WTC11 (cell line): ENCODE results near the gene EXOC4. TPM values are rescaled to one million over a fixed set of nuclear protein-coding genes. Genes with fewer than 3 reads are reported as not detected.
A peak's percentile ranks its signal among the peaks of the same experiment; 100 is the strongest.

Experiments
- ATAC-seq: fragments of 200-7000 bp; cut with Tn5 transposase; 2 replicates; pipeline ENCODE4 v1.10.0; 2021; ENCODE audit warnings: mild to moderate bottlenecking, moderate library complexity
- CTCF ChIA-PET: fragments of 300-600 bp; sonication (Branson Sonifier 250); formaldehyde crosslinking; loops from one replicate; lab custom pipeline; 2021; ENCODE audit warnings: antibody characterized with exemption; lab: Charles Lee
- POLR2A ChIA-PET: fragments of 350-600 bp; sonication (Branson Sonifier 250); formaldehyde crosslinking; loops from one replicate; lab custom pipeline; 2021; ENCODE audit warnings: antibody characterized with exemption; lab: Charles Lee
- DNase-seq: peaks from one replicate; pipeline ENCODE4 v3.0.0; 2021; ENCODE audit warnings: low spot score
- H3K27ac Mint-ChIP-seq: 2 replicates; pipeline ENCODE4 v1.8.0; 2021; ENCODE audit warnings: mixed read lengths
- H3K27me3 Mint-ChIP-seq: 2 replicates; pipeline ENCODE4 v1.8.0; 2021; ENCODE audit warnings: low read depth, mild to moderate bottlenecking, moderate library complexity, mixed read lengths
- H3K36me3 Mint-ChIP-seq: 2 replicates; pipeline ENCODE4 v1.8.0; 2021; ENCODE audit warnings: mixed read lengths
- H3K4me1 Mint-ChIP-seq: 2 replicates; pipeline ENCODE4 v1.8.0; 2022; ENCODE audit warnings: mixed read lengths
- H3K4me3 Mint-ChIP-seq: 2 replicates; pipeline ENCODE4 v1.8.0; 2021; ENCODE audit warnings: mild to moderate bottlenecking, moderate library complexity, mixed read lengths
- H3K9me3 Mint-ChIP-seq: 2 replicates; pipeline ENCODE4 v1.8.0; 2021; ENCODE audit warnings: mixed read lengths
- CREM ChIP-seq: sonication (generic); formaldehyde crosslinking; IDR thresholded peaks from 2 replicates; pipeline ENCODE4 v1.8.1; 2022; ENCODE audit warnings: mild to moderate bottlenecking, missing genetic modification reagents, moderate library complexity
- ETV6 ChIP-seq: sonication (generic); formaldehyde crosslinking; IDR thresholded peaks from 2 replicates; pipeline ENCODE4 v1.8.1; 2022; ENCODE audit warnings: mild to moderate bottlenecking, missing genetic modification reagents
- MXD4 ChIP-seq: fragments of 250-450 bp; sonication (Bioruptor Pico); IDR thresholded peaks from 2 replicates; pipeline ENCODE4 v1.8.0; 2021; ENCODE audit warnings: mild to moderate bottlenecking, moderate library complexity, borderline replicate concordance
- MYBL2 ChIP-seq: sonication (generic); formaldehyde crosslinking; IDR thresholded peaks from 2 replicates; pipeline ENCODE4 v1.8.1; 2023; ENCODE audit warnings: mild to moderate bottlenecking, moderate library complexity, missing genetic modification reagents
- NR2C2 ChIP-seq: sonication (generic); formaldehyde crosslinking; IDR thresholded peaks from 2 replicates; pipeline ENCODE4 v1.8.0; 2022; ENCODE audit warnings: mild to moderate bottlenecking, missing genetic modification reagents
- NR3C1 ChIP-seq: sonication (generic); formaldehyde crosslinking; conservative IDR thresholded peaks from 2 replicates; pipeline ENCODE4 v1.8.1; 2023; ENCODE audit warnings: low read depth, mild to moderate bottlenecking, missing genetic modification reagents
- RELA ChIP-seq: sonication (generic); formaldehyde crosslinking; IDR thresholded peaks from 2 replicates; pipeline ENCODE4 v1.8.1; 2022; ENCODE audit warnings: missing genetic modification reagents, mild to moderate bottlenecking, borderline replicate concordance
- TEAD4 ChIP-seq: sonication (generic); formaldehyde crosslinking; IDR thresholded peaks from 2 replicates; pipeline ENCODE4 v1.8.0; 2022; ENCODE audit warnings: mild to moderate bottlenecking, missing genetic modification reagents
- ZNF138 ChIP-seq: sonication (generic); formaldehyde crosslinking; conservative IDR thresholded peaks from 2 replicates; pipeline ENCODE4 v1.8.1; 2022; ENCODE audit warnings: mild to moderate bottlenecking, moderate library complexity, missing genetic modification reagents
- ZNF263 ChIP-seq: sonication (generic); formaldehyde crosslinking; IDR thresholded peaks from 2 replicates; pipeline ENCODE4 v1.8.1; 2022; ENCODE audit warnings: low read depth, mild to moderate bottlenecking, moderate library complexity, missing genetic modification reagents
- ZNF317 ChIP-seq: sonication (generic); formaldehyde crosslinking; IDR thresholded peaks from 2 replicates; pipeline ENCODE4 v1.8.1; 2023; ENCODE audit warnings: low read depth, mild to moderate bottlenecking, moderate library complexity, missing genetic modification reagents, borderline replicate concordance
- total RNA-seq: library from RNA; stranded (reverse); gene quantifications from 3 replicates; pipeline ENCODE4 v1.2.3, GENCODE V29; 2021
- TF ChIP-seq, protein P1 (sequence below): sonication (generic); formaldehyde crosslinking; IDR thresholded peaks from 2 replicates; pipeline ENCODE4 v1.8.1; 2023; ENCODE audit warnings: mild to moderate bottlenecking, missing genetic modification reagents, moderate library complexity
- TF ChIP-seq, protein P2 (sequence below): fragments of 250-450 bp; sonication (Bioruptor Pico); IDR thresholded peaks from 2 replicates; pipeline ENCODE4 v1.9.0; 2021; ENCODE audit warnings: moderate library complexity, mild to moderate bottlenecking, inconsistent platforms, borderline replicate concordance
- TF ChIP-seq, protein P3 (sequence below): sonication (generic); formaldehyde crosslinking; IDR thresholded peaks from 2 replicates; pipeline ENCODE4 v1.8.1; 2022; ENCODE audit warnings: low read depth, mild to moderate bottlenecking, moderate library complexity, missing genetic modification reagents, borderline replicate concordance
- TF ChIP-seq, protein P4 (sequence below): sonication (generic); formaldehyde crosslinking; IDR thresholded peaks from 2 replicates; pipeline ENCODE4 v1.8.1; 2023; ENCODE audit warnings: mild to moderate bottlenecking, missing genetic modification reagents
- TF ChIP-seq, protein P5 (sequence below): sonication (generic); formaldehyde crosslinking; IDR thresholded peaks from 2 replicates; pipeline ENCODE4 v1.8.1; 2023; ENCODE audit warnings: mild to moderate bottlenecking, missing genetic modification reagents, moderate library complexity
- TF ChIP-seq, protein P6 (sequence below): sonication (generic); formaldehyde crosslinking; IDR thresholded peaks from 2 replicates; pipeline ENCODE4 v1.8.0; 2023; ENCODE audit warnings: mild to moderate bottlenecking, missing genetic modification reagents
- TF ChIP-seq, protein P7 (sequence below): sonication (generic); formaldehyde crosslinking; IDR thresholded peaks from 2 replicates; pipeline ENCODE4 v1.8.1; 2022; ENCODE audit warnings: low read depth, missing genetic modification reagents, borderline replicate concordance
- TF ChIP-seq, protein P8 (sequence below): fragments of 200-600 bp; IDR thresholded peaks from 2 replicates; pipeline ENCODE4 v1.8.0; 2022; ENCODE audit warnings: antibody characterized with exemption

The EXOC4 gene
- total RNA-seq, 1 experiment from 2014 or later, result 62.0 TPM

DNA sequence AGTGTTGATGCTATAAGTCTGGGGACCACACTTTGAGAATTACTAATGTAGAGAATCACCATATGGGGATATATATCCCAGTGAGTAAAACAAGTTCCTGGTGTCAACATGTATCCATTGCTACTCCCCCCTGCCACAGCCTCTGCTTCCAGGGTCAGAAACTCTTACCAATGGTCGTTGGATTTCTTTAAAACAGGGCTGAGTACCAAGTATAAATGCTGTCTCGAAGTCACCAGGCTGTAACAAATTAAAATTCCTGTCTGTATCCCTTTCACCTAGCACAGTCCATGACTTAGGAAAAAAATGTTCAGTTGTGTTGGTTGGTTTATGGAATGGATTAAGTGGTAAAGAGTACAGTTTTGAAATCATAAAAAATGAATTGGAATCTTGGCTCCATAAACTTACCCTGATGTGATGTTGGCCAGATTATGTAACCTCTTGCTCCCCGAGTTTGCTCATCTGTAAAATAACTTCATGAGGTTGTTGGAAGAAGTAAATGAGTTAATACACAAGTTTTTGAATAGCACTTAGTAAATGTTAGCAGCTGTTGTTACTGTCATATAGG is 510.3 kb downstream of the EXOC4 start (continued):
- TF ChIP-seq, protein P1, sequence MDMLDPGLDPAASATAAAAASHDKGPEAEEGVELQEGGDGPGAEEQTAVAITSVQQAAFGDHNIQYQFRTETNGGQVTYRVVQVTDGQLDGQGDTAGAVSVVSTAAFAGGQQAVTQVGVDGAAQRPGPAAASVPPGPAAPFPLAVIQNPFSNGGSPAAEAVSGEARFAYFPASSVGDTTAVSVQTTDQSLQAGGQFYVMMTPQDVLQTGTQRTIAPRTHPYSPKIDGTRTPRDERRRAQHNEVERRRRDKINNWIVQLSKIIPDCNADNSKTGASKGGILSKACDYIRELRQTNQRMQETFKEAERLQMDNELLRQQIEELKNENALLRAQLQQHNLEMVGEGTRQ (CRISPR knock-in tag), result no peak
- TF ChIP-seq, protein P2, sequence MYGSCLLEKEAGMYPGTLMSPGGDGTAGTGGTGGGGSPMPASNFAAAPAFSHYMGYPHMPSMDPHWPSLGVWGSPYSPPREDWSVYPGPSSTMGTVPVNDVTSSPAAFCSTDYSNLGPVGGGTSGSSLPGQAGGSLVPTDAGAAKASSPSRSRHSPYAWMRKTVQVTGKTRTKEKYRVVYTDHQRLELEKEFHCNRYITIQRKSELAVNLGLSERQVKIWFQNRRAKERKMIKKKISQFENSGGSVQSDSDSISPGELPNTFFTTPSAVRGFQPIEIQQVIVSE (CRISPR knock-in tag), result no peak

DNA sequence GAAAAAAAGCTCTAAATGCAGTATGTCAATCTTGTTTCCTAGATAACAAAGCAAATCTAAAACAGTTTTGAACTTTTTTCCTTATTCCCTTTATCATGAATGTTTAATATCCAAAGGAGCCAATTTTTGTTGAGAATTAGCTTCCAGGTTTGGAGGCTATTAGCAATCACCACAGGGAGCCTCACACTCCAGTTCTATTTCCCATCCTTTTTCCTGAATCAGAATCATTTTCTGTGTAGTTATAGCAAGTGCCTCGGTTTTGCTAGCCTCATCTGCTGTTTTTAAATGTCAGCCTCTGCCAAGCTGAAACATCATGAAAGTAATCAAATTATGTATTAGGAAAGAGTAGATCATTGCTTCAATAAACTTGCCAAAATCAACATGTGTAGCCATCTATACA is 516.8 kb downstream of the EXOC4 start:
- ATAC-seq (no peak), DNase-seq (no peak)
- Mint-ChIP-seq H3K4me3 (no peak overlapping the region), H3K9me3 (no peaks in the 10 kb centered on the region), H3K27me3 (no peaks in the 10 kb centered on the region), H3K36me3 (no peaks in the 10 kb centered on the region), H3K27ac (no peak overlapping the region), H3K4me1 (peaks cover 39% of the 10 kb centered on the region)
- ChIA-PET CTCF (interaction anchor here (1.7 kb wide), 1 partner anchor 372 kb away, joined by 4 read pairs; no protein-coding TSS in a partner anchor), POLR2A (no interaction called here)
- TF ChIP-seq ETV6 (CRISPR knock-in tag), result no peak

DNA sequence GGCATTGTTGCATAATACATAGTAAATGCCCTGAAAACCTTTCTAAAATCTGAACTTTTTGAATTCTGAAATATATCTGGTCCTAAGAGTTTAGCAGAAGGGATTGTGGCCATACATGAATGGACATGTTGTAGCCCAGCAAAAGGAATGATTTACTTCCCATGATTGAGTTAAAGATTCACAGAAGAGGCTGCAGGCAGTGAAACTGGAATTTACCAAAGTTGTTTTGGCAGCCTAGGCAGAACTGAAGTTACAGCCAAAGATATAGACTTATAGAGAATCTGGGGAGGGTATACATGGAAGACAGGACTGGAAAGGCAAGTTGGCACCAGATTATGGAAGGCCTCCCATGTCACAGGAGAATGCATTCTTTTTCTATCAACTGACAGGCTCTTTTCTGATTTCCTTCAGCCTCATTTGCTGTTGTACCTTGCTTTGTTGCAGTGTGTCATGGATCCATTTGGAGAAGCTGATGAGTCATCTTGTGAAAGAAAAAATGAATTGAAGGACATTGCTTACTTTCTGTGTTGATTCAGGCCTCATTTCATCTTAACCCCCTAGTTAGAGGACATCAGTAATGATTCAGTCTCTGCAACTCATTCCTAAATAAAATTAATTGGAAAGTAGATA is 518.1 kb downstream of the EXOC4 start:
- no peaks in the 10 kb centered on the region for H3K9me3 Mint-ChIP-seq
- H3K27me3 Mint-ChIP-seq, result no peaks in the 10 kb centered on the region
- ChIA-PET POLR2A (no interaction called here), CTCF (no interaction called here)
- no peak for TF ChIP-seq MYBL2 (CRISPR knock-in tag)
- no peak for TF ChIP-seq RELA (CRISPR knock-in tag)
- no peak for TF ChIP-seq CREM (CRISPR knock-in tag)
- TF ChIP-seq ZNF263 (CRISPR knock-in tag), result no peak
- TF ChIP-seq ZNF317 (CRISPR knock-in tag), result no peak
- TF ChIP-seq, protein P3, sequence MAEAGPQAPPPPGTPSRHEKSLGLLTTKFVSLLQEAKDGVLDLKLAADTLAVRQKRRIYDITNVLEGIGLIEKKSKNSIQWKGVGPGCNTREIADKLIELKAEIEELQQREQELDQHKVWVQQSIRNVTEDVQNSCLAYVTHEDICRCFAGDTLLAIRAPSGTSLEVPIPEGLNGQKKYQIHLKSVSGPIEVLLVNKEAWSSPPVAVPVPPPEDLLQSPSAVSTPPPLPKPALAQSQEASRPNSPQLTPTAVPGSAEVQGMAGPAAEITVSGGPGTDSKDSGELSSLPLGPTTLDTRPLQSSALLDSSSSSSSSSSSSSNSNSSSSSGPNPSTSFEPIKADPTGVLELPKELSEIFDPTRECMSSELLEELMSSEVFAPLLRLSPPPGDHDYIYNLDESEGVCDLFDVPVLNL (CRISPR knock-in tag), result no peak
- no peak for TF ChIP-seq ZNF138 (CRISPR knock-in tag)
- TF ChIP-seq, protein P4, sequence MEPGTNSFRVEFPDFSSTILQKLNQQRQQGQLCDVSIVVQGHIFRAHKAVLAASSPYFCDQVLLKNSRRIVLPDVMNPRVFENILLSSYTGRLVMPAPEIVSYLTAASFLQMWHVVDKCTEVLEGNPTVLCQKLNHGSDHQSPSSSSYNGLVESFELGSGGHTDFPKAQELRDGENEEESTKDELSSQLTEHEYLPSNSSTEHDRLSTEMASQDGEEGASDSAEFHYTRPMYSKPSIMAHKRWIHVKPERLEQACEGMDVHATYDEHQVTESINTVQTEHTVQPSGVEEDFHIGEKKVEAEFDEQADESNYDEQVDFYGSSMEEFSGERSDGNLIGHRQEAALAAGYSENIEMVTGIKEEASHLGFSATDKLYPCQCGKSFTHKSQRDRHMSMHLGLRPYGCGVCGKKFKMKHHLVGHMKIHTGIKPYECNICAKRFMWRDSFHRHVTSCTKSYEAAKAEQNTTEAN (CRISPR knock-in tag), result no peak
- no peak for TF ChIP-seq MXD4 (CRISPR knock-in tag)
- TF ChIP-seq, protein P5, sequence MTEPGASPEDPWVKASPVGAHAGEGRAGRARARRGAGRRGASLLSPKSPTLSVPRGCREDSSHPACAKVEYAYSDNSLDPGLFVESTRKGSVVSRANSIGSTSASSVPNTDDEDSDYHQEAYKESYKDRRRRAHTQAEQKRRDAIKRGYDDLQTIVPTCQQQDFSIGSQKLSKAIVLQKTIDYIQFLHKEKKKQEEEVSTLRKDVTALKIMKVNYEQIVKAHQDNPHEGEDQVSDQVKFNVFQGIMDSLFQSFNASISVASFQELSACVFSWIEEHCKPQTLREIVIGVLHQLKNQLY (CRISPR knock-in tag), result no peak
- no peak for TF ChIP-seq NR3C1 (CRISPR knock-in tag)
- TF ChIP-seq, protein P6, sequence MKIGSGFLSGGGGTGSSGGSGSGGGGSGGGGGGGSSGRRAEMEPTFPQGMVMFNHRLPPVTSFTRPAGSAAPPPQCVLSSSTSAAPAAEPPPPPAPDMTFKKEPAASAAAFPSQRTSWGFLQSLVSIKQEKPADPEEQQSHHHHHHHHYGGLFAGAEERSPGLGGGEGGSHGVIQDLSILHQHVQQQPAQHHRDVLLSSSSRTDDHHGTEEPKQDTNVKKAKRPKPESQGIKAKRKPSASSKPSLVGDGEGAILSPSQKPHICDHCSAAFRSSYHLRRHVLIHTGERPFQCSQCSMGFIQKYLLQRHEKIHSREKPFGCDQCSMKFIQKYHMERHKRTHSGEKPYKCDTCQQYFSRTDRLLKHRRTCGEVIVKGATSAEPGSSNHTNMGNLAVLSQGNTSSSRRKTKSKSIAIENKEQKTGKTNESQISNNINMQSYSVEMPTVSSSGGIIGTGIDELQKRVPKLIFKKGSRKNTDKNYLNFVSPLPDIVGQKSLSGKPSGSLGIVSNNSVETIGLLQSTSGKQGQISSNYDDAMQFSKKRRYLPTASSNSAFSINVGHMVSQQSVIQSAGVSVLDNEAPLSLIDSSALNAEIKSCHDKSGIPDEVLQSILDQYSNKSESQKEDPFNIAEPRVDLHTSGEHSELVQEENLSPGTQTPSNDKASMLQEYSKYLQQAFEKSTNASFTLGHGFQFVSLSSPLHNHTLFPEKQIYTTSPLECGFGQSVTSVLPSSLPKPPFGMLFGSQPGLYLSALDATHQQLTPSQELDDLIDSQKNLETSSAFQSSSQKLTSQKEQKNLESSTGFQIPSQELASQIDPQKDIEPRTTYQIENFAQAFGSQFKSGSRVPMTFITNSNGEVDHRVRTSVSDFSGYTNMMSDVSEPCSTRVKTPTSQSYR (CRISPR knock-in tag), result no peak
- TF ChIP-seq, protein P2 (CRISPR knock-in tag), result no peak
- no peak for TF ChIP-seq TEAD4 (CRISPR knock-in tag)
- TF ChIP-seq, protein P7, sequence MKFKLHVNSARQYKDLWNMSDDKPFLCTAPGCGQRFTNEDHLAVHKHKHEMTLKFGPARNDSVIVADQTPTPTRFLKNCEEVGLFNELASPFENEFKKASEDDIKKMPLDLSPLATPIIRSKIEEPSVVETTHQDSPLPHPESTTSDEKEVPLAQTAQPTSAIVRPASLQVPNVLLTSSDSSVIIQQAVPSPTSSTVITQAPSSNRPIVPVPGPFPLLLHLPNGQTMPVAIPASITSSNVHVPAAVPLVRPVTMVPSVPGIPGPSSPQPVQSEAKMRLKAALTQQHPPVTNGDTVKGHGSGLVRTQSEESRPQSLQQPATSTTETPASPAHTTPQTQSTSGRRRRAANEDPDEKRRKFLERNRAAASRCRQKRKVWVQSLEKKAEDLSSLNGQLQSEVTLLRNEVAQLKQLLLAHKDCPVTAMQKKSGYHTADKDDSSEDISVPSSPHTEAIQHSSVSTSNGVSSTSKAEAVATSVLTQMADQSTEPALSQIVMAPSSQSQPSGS (CRISPR knock-in tag), result no peak
- TF ChIP-seq, protein P8, sequence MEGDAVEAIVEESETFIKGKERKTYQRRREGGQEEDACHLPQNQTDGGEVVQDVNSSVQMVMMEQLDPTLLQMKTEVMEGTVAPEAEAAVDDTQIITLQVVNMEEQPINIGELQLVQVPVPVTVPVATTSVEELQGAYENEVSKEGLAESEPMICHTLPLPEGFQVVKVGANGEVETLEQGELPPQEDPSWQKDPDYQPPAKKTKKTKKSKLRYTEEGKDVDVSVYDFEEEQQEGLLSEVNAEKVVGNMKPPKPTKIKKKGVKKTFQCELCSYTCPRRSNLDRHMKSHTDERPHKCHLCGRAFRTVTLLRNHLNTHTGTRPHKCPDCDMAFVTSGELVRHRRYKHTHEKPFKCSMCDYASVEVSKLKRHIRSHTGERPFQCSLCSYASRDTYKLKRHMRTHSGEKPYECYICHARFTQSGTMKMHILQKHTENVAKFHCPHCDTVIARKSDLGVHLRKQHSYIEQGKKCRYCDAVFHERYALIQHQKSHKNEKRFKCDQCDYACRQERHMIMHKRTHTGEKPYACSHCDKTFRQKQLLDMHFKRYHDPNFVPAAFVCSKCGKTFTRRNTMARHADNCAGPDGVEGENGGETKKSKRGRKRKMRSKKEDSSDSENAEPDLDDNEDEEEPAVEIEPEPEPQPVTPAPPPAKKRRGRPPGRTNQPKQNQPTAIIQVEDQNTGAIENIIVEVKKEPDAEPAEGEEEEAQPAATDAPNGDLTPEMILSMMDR, result no peak
- TF ChIP-seq NR2C2 (CRISPR knock-in tag), result no peak
- peaks cover 32% of the 10 kb centered on the region for H3K4me1 Mint-ChIP-seq
- peak overlapping the region; percentile 62 for H3K27ac Mint-ChIP-seq
- no peak overlapping the region for H3K4me3 Mint-ChIP-seq
- no peak for ATAC-seq
- DNase-seq, result no peak
- no peaks in the 10 kb centered on the region for H3K36me3 Mint-ChIP-seq
